GM06990 (cell line): ENCODE data around the gene TTLL12.

Experiments
- DNase-seq: peaks from one replicate; pipeline ENCODE4 v3.0.0-alpha.2; 2011; ENCODE audit not compliant: insufficient read length; ENCODE audit errors: extremely low read depth
- H3K27me3 ChIP-seq: replicated peaks from 2 replicates; pipeline ENCODE4 v1.6.0; 2011; ENCODE audit warnings: low read length; ENCODE audit not compliant: control insufficient read depth, insufficient read depth
- H3K36me3 ChIP-seq: 2 replicates; pipeline ENCODE4 v1.5.1; 2011; ENCODE audit warnings: low read length; ENCODE audit not compliant: control insufficient read depth, insufficient read depth
- H3K4me3 ChIP-seq: replicated peaks from 2 replicates; pipeline ENCODE4 v1.5.1; 2011; ENCODE audit warnings: low read depth, mild to moderate bottlenecking, control low read depth, low read length
- CTCF ChIP-seq: IDR thresholded peaks from 2 replicates; pipeline ENCODE4 v1.5.1; 2011; ENCODE audit warnings: low read length, control low read depth, mild to moderate bottlenecking, inconsistent platforms; ENCODE audit not compliant: insufficient read depth, poor library complexity, severe bottlenecking

Gene TTLL12

GRCh38 chr22:43173566-43173965, 13.4 kb downstream of the TTLL12 start:
- Histone ChIP-seq H3K4me3 (no peak overlapping the region), H3K36me3 (peaks cover 23% of the 10 kb centered on the region), H3K27me3 (no peaks in the 10 kb centered on the region)
- DNase-seq, result no peak
- no peak for TF ChIP-seq CTCF

- H3K27me3 ChIP-seq, result no peaks in the 10 kb centered on the region
- peaks cover 32% of the 10 kb centered on the region for H3K36me3 ChIP-seq
- no peak for TF ChIP-seq CTCF
- no peak overlapping the region for H3K4me3 ChIP-seq
- DNase-seq, result no peak
Measured at GRCh38 chr22:43172191-43172590, 14.7 kb downstream of the TTLL12 start.

- H3K36me3 ChIP-seq, result peaks cover 30% of the 10 kb centered on the region
- no peak for DNase-seq
Measured at GRCh38 chr22:43171607-43172006, 15.3 kb downstream of the TTLL12 start.

GRCh38 chr22:43171019-43171491, 15.9 kb downstream of the TTLL12 start:
- no peaks in the 10 kb centered on the region for H3K27me3 ChIP-seq
- no peak for DNase-seq
- no peak for TF ChIP-seq CTCF
- H3K4me3 ChIP-seq, result no peak overlapping the region
- peaks cover 28% of the 10 kb centered on the region for H3K36me3 ChIP-seq

More at GRCh38 chr22:43171607-43172006, 15.3 kb downstream of the TTLL12 start:
- no peak for TF ChIP-seq CTCF
- no peak overlapping the region for H3K4me3 ChIP-seq
- H3K27me3 ChIP-seq, result no peaks in the 10 kb centered on the region

- Histone ChIP-seq H3K27me3 (no peaks in the 10 kb centered on the region), H3K4me3 (no peak overlapping the region), H3K36me3 (peaks cover 27% of the 10 kb centered on the region)
- TF ChIP-seq CTCF, result no peak
- DNase-seq, result no peak
Measured at GRCh38 chr22:43170131-43170480, 16.8 kb downstream of the TTLL12 start.
